Right forelimb (tissue), 1 donor: Measurements from ENCODE around the gene OGFOD3.
A peak's percentile ranks its signal among the peaks of the same experiment; 100 is the strongest.
"Not testable (repeated sequence)": the region's sequence is repeated elsewhere in the genome, so short reads cannot be mapped to it uniquely, and the experiment has no call there.

Source experiments
- DNase-seq: peaks from one replicate; pipeline ENCODE4 v3.0.0-alpha.2; 2018

Gene OGFOD3

DNA sequence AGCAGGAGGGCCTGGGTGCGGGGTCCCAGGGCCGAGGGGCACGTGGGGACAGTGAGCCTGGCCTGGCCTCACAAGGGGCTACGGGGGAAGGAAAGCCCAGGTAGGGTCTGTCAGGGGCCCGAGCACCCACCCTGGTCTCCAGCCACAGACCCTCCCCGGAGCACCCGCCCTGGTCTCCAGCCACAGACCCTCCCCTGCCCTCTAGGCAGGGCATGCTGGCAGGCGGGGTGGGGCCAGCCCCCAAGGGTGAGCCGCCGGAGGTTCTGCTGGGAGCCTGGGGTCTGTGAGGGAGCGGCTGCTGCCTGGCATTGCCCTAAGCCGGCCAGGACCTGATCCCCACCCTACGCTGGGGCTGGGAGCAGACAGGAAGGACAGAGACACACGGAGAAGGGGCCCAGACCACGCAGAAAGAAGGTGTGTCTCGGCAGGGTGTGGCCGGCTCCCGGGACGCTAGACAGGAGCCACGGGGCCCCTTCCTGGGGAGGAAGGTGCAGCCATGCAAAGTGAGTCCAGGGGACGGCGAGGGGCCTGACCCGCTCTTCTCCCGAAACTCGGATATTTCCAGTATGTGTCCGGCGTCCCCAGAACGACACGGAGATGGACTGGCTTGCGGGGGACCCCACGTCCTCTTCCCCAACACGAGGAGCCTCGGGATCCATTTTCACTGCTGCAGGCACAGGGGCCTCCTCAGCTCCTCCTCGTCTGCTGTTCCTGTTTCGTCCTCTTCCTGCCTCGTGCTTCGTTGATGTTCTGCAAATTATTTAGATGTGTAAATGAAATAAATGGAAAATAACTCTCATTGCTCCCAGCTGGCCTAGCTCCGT lies 31.3 kb downstream of the OGFOD3 start:
- no peak for DNase-seq

GRCh38 chr17:82386255-82386831 lies 32.0 kb downstream of the OGFOD3 start:
- DNase-seq, result peak; percentile 66

DNA sequence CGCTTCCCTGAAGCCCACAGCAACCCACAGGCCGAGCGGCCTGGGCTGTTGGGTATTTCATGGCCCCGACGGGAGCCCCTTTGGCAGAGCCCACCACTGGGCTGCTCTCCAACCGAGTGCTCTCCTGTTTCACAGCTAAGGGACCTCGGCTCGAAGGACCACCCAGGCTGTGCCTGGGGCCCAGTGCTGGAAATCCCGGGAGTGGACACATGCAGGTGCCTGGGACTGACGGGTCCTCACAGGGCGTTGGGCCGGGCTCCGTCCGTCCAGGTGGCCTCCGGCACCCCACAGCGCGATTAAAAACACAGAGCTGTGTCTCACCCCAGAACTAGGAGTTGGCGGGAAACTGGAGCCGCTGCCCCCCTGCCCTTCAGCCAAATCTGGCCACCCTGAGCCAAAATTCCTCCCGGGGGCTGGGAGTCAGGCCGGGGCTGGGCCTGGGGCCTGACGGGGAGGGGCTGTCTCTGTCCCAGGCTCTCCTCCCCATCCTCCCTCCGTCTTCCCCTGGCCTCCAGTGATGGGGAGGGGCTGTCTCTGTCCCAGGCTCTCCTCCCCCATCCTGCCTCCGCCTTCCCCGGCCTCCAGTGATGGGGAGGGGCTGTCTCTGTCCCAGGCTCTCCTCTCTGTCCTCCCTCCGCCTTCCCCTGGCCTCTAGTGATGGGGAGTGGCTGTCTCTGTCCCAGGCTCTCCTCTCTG lies 32.7 kb downstream of the OGFOD3 start:
- DNase-seq, result peak; percentile 81

DNA sequence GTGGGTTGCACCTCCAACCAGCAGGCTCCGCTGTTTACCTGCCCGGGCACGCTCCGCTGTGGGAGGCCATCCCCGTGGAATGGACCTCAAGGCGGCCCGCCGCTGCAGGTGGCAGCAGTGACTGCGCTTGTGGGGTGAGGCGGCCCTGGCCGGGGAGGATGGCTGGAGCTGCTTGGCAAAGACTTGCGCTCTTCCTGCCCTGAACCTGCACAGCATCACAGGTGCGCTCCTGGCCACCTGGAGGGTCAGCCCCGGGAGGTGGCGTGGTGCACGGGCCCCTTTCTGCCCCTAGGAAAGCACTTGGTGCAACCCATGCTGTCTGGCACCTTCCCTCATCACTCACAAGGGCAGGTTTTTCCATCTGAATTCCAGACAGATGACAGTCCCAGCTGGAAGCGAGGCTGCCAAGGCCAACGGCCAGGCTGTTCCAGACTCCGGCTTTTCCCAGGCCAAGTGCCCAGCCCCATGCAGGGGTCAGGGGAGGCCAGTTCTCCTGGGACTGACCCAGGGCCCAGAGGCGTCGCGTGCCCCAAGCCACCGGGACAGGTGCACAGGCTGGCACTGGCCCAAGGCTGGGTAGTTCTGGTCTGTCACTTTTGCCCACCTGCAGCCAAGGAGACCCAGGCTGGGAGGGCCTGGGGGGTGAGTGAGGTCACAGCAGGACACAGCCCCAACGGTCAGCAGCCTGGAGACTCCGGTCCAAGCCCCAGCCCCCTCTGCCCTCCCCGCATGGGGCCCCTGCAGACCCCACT lies 33.5 kb downstream of the OGFOD3 start:
- peak; percentile 74 for DNase-seq

- DNase-seq, result no peak
Measured at GRCh38 chr17:82384051-82384729, 34.2 kb downstream of the OGFOD3 start.

- no peak for DNase-seq
Measured at GRCh38 chr17:82383411-82383810, 35.0 kb downstream of the OGFOD3 start.

DNA sequence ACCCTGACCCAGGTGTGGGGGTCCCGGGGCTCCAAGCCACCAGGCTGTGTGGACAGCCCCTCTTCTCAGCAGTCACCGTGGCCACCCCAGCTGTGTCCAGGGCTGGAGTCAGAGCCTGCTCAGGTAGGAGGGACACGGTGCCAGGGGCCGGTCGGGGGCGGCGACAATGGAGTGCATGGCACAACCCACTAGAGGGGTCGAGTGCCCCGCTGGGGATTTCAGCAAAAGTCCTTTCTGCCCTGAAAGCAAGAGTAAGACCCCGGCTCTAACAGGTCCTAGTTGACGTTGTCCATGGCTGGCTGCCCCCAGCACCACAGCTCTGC lies 35.5 kb downstream of the OGFOD3 start:
- no peak for DNase-seq

DNA sequence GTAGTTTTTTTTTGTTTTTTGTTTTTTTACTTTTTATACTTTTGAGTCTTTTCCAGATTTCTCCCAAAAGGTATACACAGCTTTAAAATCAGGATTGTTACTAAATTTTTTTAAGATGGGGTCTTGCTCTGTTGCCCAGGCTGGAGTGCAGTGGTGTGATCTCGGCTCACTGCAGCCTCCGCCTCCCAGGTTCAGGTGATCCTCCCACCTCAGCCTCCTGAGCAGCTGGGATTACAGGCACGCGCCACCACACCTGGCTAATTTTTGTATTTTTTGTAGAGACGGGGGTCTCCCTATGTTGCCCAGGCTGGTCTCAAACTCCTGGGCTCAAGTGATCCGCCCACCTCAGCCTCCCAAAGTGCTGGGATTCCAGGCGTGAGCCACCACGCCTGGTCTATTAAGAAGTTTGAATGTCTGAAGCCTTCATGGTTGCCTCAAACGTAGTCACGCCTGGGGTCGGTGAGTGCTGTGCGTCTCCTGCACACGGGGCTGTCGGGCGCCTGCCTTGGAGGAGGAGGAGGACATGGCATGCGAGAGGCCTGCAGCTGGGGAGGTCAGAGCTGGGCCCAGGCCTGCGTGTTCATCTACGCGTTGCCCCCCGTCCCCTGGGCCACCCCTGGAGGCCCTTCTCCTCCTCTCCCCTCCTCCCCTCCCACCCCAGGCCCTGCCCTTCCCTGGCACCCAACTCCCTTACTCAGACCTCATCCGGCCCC lies 36.0 kb downstream of the OGFOD3 start:
- not testable (repeated sequence) for DNase-seq

- not testable (repeated sequence) for DNase-seq
Measured at GRCh38 chr17:82381703-82382009, 36.7 kb downstream of the OGFOD3 start.

GRCh38 chr17:82380860-82381702 lies 37.3 kb downstream of the OGFOD3 start:
- no peak for DNase-seq

DNA sequence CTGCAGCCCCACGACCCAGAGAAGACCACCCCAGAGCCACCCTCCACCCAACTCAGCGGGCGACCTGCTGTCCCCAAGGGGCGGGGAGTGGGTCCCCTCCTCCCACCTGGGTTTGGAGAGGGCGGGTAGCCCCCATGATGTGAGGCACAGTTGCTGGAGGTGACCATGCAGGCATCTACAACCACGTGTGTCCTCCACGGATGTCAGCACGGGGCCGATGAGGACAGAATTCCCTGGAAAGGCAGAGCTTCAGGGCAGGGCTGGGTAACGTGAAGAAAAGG lies 39.7 kb downstream of the OGFOD3 start:
- DNase-seq, result no peak

DNA sequence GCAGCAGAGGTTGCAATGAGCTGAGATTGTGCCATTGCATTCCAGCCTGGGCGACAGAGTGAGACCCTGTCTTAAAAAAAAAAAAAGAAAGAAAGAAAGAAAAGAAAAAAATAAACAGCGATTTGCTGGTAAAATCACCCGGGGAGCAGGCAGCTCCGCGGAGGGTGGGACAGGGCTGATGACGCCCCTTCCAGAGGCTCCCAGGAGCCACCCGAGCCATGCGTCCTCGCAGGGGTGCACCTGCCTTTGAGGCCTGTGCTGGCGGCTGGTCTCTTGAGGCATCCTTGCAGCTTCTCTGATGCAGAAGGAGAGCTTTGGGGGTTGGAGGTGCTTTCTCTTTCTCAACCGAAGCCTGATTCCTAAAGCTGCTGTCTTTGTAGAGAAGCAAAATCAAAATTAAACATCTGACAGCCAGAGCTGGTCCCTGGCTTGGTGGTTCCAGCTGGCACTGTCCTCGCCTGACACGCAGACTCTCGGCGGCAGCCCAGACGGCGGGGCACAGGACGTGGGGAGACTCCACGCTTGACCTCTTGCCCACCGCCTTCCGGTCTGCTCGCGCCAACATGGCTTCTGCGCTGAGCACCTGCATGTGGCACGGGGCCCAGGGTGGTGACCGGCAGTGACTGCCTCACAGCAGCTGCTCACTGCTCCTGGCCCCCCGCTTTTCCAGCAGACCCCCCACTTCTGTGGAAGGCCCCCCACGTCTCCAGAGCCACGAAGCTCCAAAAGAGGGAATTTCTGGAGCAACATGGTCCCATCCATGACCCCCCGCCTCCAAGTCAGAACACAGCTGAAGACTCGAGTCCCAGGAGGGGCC lies 40.3 kb downstream of the OGFOD3 start:
- no peak for DNase-seq

- not testable (repeated sequence) for DNase-seq
Measured at GRCh38 chr17:82377294-82377693, 41.1 kb downstream of the OGFOD3 start.

DNA sequence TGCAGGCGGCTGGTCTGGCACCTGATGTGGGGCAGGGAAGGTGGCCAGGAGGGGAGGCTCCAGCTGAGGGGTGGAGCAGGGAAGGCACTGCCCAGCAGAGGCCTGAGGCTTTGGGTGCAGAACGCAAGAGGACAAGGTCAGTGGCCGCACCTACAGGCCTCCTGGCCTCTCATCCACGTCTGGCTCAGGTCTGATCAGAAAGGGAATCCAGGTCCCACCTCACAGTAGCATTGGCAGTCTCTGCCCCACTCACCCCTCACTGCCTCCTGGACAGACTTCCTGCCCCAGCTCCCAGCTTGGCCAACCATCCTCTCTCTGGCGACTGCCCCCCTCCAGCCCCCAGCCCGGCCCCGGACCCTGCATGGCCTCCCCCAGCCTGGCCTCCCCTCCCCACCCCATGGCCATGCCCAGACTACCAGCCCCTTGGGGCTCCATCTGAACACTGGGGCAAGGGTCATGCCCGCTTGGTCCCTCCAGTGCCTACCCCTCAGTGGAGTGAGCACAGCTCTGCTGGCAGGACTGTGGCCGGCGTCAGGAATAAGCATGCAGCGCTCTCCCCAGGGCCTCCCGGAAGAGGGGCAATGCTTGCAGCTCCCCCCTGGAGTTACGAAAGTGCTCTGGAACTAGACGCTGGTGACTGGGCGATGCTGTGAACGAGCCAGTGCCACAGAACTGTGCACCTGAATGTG lies 42.2 kb downstream of the OGFOD3 start:
- no peak for DNase-seq

- no peak for DNase-seq
Measured at GRCh38 chr17:82375359-82376041, 42.9 kb downstream of the OGFOD3 start.

DNA sequence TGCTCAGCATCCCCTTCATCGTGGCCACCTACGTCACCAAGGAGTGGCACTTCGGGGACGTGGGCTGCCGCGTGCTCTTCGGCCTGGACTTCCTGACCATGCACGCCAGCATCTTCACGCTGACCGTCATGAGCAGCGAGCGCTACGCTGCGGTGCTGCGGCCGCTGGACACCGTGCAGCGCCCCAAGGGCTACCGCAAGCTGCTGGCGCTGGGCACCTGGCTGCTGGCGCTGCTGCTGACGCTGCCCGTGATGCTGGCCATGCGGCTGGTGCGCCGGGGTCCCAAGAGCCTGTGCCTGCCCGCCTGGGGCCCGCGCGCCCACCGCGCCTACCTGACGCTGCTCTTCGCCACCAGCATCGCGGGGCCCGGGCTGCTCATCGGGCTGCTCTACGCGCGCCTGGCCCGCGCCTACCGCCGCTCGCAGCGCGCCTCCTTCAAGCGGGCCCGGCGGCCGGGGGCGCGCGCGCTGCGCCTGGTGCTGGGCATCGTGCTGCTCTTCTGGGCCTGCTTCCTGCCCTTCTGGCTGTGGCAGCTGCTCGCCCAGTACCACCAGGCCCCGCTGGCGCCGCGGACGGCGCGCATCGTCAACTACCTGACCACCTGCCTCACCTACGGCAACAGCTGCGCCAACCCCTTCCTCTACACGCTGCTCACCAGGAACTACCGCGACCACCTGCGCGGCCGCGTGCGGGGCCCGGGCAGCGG lies 43.6 kb downstream of the OGFOD3 start:
- no peak for DNase-seq

GRCh38 chr17:82373731-82374625 lies 44.4 kb downstream of the OGFOD3 start:
- DNase-seq, result no peak

- not testable (repeated sequence) for DNase-seq
Measured at GRCh38 chr17:82373072-82373452, 45.3 kb downstream of the OGFOD3 start.
